IMR-90 (cell line): ENCODE measurements around the gene RMND5B. TPM values are rescaled to one million over a fixed set of nuclear protein-coding genes. Genes with fewer than 3 reads are reported as not detected.

Experiments
- ATAC-seq: fragments of 200-7000 bp; cut with Tn5 transposase; 2 replicates; pipeline ENCODE4 v1.9.1; 2020; ENCODE audit warnings: low read depth, mild to moderate bottlenecking, moderate library complexity
- BruUV-seq: library from RNA; stranded (reverse); fragments of 400-500 nt; replicated peaks from 2 replicates; lab custom pipeline; 2021; lab: Mats Ljungman, UMichigan
- CTCF ChIA-PET: fragments of 300-600 bp; formaldehyde crosslinking; extraction: SDS; loops from one replicate; lab custom pipeline; 2021; ENCODE audit warnings: antibody characterized with exemption; lab: Yijun Ruan, JAX
- POLR2A ChIA-PET: fragments of 300-600 bp; sonication (Branson Sonifier 250); formaldehyde crosslinking; loops from one replicate; lab custom pipeline; 2022; ENCODE audit warnings: antibody characterized with exemption; ENCODE audit not compliant: unreplicated experiment; lab: Charles Lee
- DNase-seq: peaks from one replicate; pipeline ENCODE4 v3.0.0; 2013
- H2AFZ ChIP-seq: replicated peaks from 2 replicates; pipeline ENCODE3; 2013; ENCODE audit warnings: low read length, mild to moderate bottlenecking; ENCODE audit not compliant: poor library complexity
- H2AK5ac ChIP-seq: 2 replicates; pipeline ENCODE4 v1.6.1; 2013; ENCODE audit warnings: low read depth, low read length, inconsistent platforms
- H2AK9ac ChIP-seq: replicated peaks from 2 replicates; pipeline ENCODE3; 2013; ENCODE audit warnings: mild to moderate bottlenecking, low read depth, low read length, moderate library complexity; ENCODE audit not compliant: poor library complexity
- H2BK120ac ChIP-seq: 2 replicates; pipeline ENCODE4 v1.6.1; 2013; ENCODE audit warnings: low read depth, low read length, inconsistent platforms
- H2BK15ac ChIP-seq: 3 replicates; pipeline ENCODE4 v1.6.1; 2013; ENCODE audit warnings: low read depth, low read length, inconsistent platforms
- H2BK20ac ChIP-seq: 2 replicates; pipeline ENCODE4 v1.6.1; 2013; ENCODE audit warnings: low read depth, mild to moderate bottlenecking, inconsistent platforms, low read length, moderate library complexity
- H2BK5ac ChIP-seq: 2 replicates; pipeline ENCODE4 v1.6.1; 2013; ENCODE audit warnings: mild to moderate bottlenecking, low read depth, low read length, inconsistent platforms; ENCODE audit not compliant: poor library complexity, severe bottlenecking
- H3K14ac ChIP-seq: replicated peaks from 2 replicates; pipeline ENCODE4 v1.6.1; 2013; ENCODE audit warnings: low read depth, low read length, inconsistent platforms
- H3K18ac ChIP-seq: 2 replicates; pipeline ENCODE4 v1.6.1; 2013; ENCODE audit warnings: low read depth, low read length, control low read depth
- H3K23ac ChIP-seq: 2 replicates; pipeline ENCODE4 v1.6.1; 2013; ENCODE audit warnings: low read depth, low read length, inconsistent platforms
- H3K27ac ChIP-seq: 2 replicates; pipeline ENCODE4 v1.5.1; 2013; ENCODE audit warnings: mild to moderate bottlenecking, control low read depth, low read length; ENCODE audit not compliant: insufficient read depth
- H3K27me3 ChIP-seq: 2 replicates; pipeline ENCODE4 v1.6.1; 2013; ENCODE audit warnings: low read length; ENCODE audit not compliant: control insufficient read depth, insufficient read depth
- H3K36me3 ChIP-seq: 2 replicates; pipeline ENCODE4 v1.6.1; 2013; ENCODE audit warnings: low read length, mixed read lengths; ENCODE audit not compliant: control insufficient read depth, insufficient read depth
- H3K4ac ChIP-seq: 2 replicates; pipeline ENCODE4 v1.6.1; 2013; ENCODE audit warnings: low read depth, low read length, inconsistent platforms
- H3K4me1 ChIP-seq: 2 replicates; pipeline ENCODE4 v1.6.1; 2013; ENCODE audit warnings: low read length, mixed read lengths; ENCODE audit not compliant: control insufficient read depth, insufficient read depth
- H3K4me2 ChIP-seq: 2 replicates; pipeline ENCODE4 v1.6.1; 2013; ENCODE audit warnings: low read depth, mild to moderate bottlenecking, control low read depth, low read length, moderate library complexity
- H3K4me3 ChIP-seq: 2 replicates; pipeline ENCODE4 v1.5.1; 2013; ENCODE audit warnings: low read depth, mild to moderate bottlenecking, control low read depth, low read length, moderate library complexity; ENCODE audit not compliant: insufficient read depth
- H3K56ac ChIP-seq: 2 replicates; pipeline ENCODE4 v1.6.1; 2013; ENCODE audit warnings: low read length, inconsistent platforms; ENCODE audit not compliant: insufficient read depth; ENCODE audit errors: extremely low read depth
- H3K79me1 ChIP-seq, 2 experiments: 2 replicates each; pipeline ENCODE4 v1.6.1; 2013; ENCODE audit warnings: low read length in 2 of 2, inconsistent platforms in 1 of 2, low read depth in 1 of 2
- H3K9ac ChIP-seq: 2 replicates; pipeline ENCODE4 v1.6.1; 2013; ENCODE audit warnings: low read depth, low read length, control low read depth
- H3K9me1 ChIP-seq: 2 replicates; pipeline ENCODE4 v1.6.1; 2013; ENCODE audit warnings: low read length, inconsistent platforms; ENCODE audit not compliant: insufficient read depth
- H3K9me3 ChIP-seq: 2 replicates; pipeline ENCODE4 v1.6.1; 2013; ENCODE audit warnings: low read length; ENCODE audit not compliant: control insufficient read depth, insufficient read depth
- H4K20me1 ChIP-seq: 2 replicates; pipeline ENCODE4 v1.6.1; 2013; ENCODE audit warnings: low read length, inconsistent platforms; ENCODE audit not compliant: insufficient read depth
- H4K5ac ChIP-seq: 2 replicates; pipeline ENCODE4 v1.6.1; 2013; ENCODE audit warnings: mild to moderate bottlenecking, low read depth, low read length, control low read depth
- H4K8ac ChIP-seq, 2 experiments: 2 replicates each; pipeline ENCODE4 v1.6.1; 2013; ENCODE audit warnings: low read depth in 2 of 2, low read length in 2 of 2, control low read depth in 1 of 2, inconsistent platforms in 1 of 2
- H4K91ac ChIP-seq: 2 replicates; pipeline ENCODE4 v1.6.1; 2013; ENCODE audit warnings: low read depth, low read length, inconsistent platforms; ENCODE audit not compliant: insufficient read depth
- BHLHE40 ChIP-seq: fragments of 150-350 bp; IDR thresholded peaks from 2 replicates; pipeline ENCODE4 v1.6.1; 2016; ENCODE audit warnings: mild to moderate bottlenecking, low read depth, low read length
- CEBPB ChIP-seq: IDR thresholded peaks from 2 replicates; pipeline ENCODE4 v1.6.1; 2012; ENCODE audit warnings: low read depth, low read length, improper control_type of control experiment
- CHD1 ChIP-seq: IDR thresholded peaks from 2 replicates; pipeline ENCODE4 v1.6.1; 2012; ENCODE audit warnings: low read depth, low read length, improper control_type of control experiment
- CTCF ChIP-seq: conservative IDR thresholded peaks from 2 replicates; pipeline ENCODE4 v1.5.1; 2012; ENCODE audit warnings: mild to moderate bottlenecking, low read depth, low read length, improper control_type of control experiment
- ELK1 ChIP-seq: fragments of 150-350 bp; IDR thresholded peaks from 2 replicates; pipeline ENCODE4 v1.6.1; 2016; ENCODE audit warnings: low read depth, mild to moderate bottlenecking, low read length, moderate library complexity, borderline replicate concordance
- FOS ChIP-seq: fragments of 150-350 bp; IDR thresholded peaks from 2 replicates; pipeline ENCODE4 v1.6.1; 2016; ENCODE audit warnings: low read depth, low read length
- MAFK ChIP-seq: IDR thresholded peaks from 2 replicates; pipeline ENCODE4 v1.6.1; 2012; ENCODE audit warnings: low read depth, low read length, improper control_type of control experiment
- MAZ ChIP-seq: IDR thresholded peaks from 2 replicates; pipeline ENCODE4 v1.6.1; 2012; ENCODE audit warnings: low read depth, mild to moderate bottlenecking, low read length, improper control_type of control experiment, moderate library complexity, borderline replicate concordance
- MXI1 ChIP-seq: IDR thresholded peaks from 2 replicates; pipeline ENCODE4 v1.6.1; 2012; ENCODE audit warnings: low read depth, mild to moderate bottlenecking, low read length, moderate library complexity, borderline replicate concordance
- NFE2L2 ChIP-seq: fragments of 150-350 bp; IDR thresholded peaks from 2 replicates; pipeline ENCODE4 v1.6.1; 2016; ENCODE audit warnings: low read depth, mild to moderate bottlenecking, low read length
- POLR2A ChIP-seq: IDR thresholded peaks from 2 replicates; pipeline ENCODE4 v1.6.1; 2012; ENCODE audit warnings: mild to moderate bottlenecking, low read depth, low read length
- RAD21 ChIP-seq: IDR thresholded peaks from 2 replicates; pipeline ENCODE4 v1.6.1; 2012; ENCODE audit warnings: low read length, improper control_type of control experiment
- RCOR1 ChIP-seq: IDR thresholded peaks from 2 replicates; pipeline ENCODE4 v1.6.1; 2012; ENCODE audit warnings: mild to moderate bottlenecking, low read length, improper control_type of control experiment; ENCODE audit not compliant: insufficient replicate concordance
- RFX5 ChIP-seq: IDR thresholded peaks from 2 replicates; pipeline ENCODE4 v1.8.0; 2012; ENCODE audit warnings: low read depth, mild to moderate bottlenecking, low read length, moderate library complexity
- SMC3 ChIP-seq: fragments of 150-350 bp; IDR thresholded peaks from 2 replicates; pipeline ENCODE4 v1.6.1; 2016; ENCODE audit warnings: low read depth, mild to moderate bottlenecking, antibody characterized with exemption, low read length, moderate library complexity
- WGBS, 2 experiments: methylation state at CpG; one replicate each; pipeline versions ENCODE4 v1.1.5 to v1.1.7; 2013; ENCODE audit warnings: missing lambda C conversion rate in 2 of 2; ENCODE audit not compliant: insufficient read length in 1 of 2; ENCODE audit errors: extremely low coverage in 2 of 2; 5-methylcytosine and 5-hydroxymethylcytosine counted together
- dilution Hi-C: fragments of 300-500 bp; cut with HindIII; formaldehyde crosslinking; loops from one replicate; pipeline ENCODE4 v1.14.3; 2018; ENCODE audit warnings: low sequenced_read_pairs; ENCODE audit not compliant: unreplicated experiment
- in situ Hi-C: fragments of 300-500 bp; cut with MboI; formaldehyde crosslinking; loops from 3 replicates; pipeline ENCODE4 v1.14.3; 2019; ENCODE audit warnings: low sequenced_read_pairs, inconsistent platforms, mixed read lengths
- intact Hi-C: fragments of 100-400 bp; cut with micrococcal nuclease; formaldehyde crosslinking; loops from 2 replicates; pipeline ENCODE4 v1.10.0; 2022
- polyA plus RNA-seq, 3 experiments: library from polyadenylated mRNA; depleted of rRNA; stranded (reverse); fragments of >200 nt; gene quantifications; 2 replicates each; pipeline ENCODE4 v1.2.3, GENCODE V29; 2012; ENCODE audit warnings: low replicate concordance in 1 of 3
- total RNA-seq: library from RNA; depleted of rRNA; stranded (reverse); fragments of >200 nt; gene quantifications from 2 replicates; pipeline ENCODE4 v1.2.3, GENCODE V29; 2012
- TF ChIP-seq, protein P1 (sequence below): fragments of 150-350 bp; IDR thresholded peaks from 2 replicates; pipeline ENCODE4 v1.6.1; 2017; ENCODE audit warnings: mild to moderate bottlenecking, antibody characterized with exemption, low read length, low read depth

The RMND5B gene
- total and polyA plus RNA-seq, 2 of the 4 experiments (the other 2 are of a cell fraction) = 14.0 to 19.5 TPM

DNA sequence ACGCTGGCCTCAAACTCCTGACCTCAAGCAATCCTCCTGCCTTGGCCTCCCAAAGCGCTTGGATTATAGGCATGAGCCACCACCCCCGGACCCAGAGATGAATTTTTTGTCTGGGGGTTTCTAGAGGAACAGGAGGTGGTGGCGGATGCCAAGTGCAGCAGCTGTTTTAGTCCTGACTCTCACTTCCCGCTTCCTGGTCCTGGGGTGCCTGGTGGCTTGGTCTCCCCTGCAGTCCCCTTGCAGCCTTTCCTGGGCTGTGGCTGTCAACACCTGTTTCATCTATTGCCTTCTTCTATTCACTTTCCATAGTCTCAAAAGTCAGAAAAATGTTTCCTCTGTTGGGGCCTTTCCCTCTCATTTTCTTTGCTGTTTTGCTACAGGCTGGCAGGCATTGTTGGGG, 29.4 kb downstream of the RMND5B start:
- Histone ChIP-seq H4K91ac (no peak overlapping the region), H2BK120ac (no peak overlapping the region), H4K5ac (no peak overlapping the region), H3K9me1 (no peaks in the 10 kb centered on the region), H3K9me3 (no peaks in the 10 kb centered on the region), H3K36me3 (no peaks in the 10 kb centered on the region), H3K27me3 (peaks cover 22% of the 10 kb centered on the region), H2BK15ac (no peak overlapping the region), H3K23ac (no peak overlapping the region), H3K27ac (no peak overlapping the region), H2AFZ (no peak overlapping the region), H3K4ac (no peak overlapping the region), H3K4me2 (no peak overlapping the region), H3K4me3 (no peak overlapping the region), H3K4me1 (no peaks in the 10 kb centered on the region), H2AK9ac (no peak overlapping the region), H3K14ac (no peak overlapping the region), H2BK5ac (no peak overlapping the region), H3K18ac (no peak overlapping the region), H2BK20ac (no peak overlapping the region), H3K56ac (no peak overlapping the region), H4K20me1 (no peaks in the 10 kb centered on the region), H3K79me1 (no peaks in the 10 kb centered on the region), H2AK5ac (no peak overlapping the region), H4K8ac (no peak overlapping the region), H3K9ac (no peak overlapping the region)
- CTCF ChIA-PET = no interaction called here
- POLR2A ChIA-PET = no interaction called here
- TF ChIP-seq CHD1 = no peak
- TF ChIP-seq MXI1 = no peak
- no peak for TF ChIP-seq CEBPB
- TF ChIP-seq POLR2A = no peak
- no peak for TF ChIP-seq RAD21
- TF ChIP-seq FOS = no peak
- TF ChIP-seq RCOR1 = no peak
- TF ChIP-seq, protein P1, sequence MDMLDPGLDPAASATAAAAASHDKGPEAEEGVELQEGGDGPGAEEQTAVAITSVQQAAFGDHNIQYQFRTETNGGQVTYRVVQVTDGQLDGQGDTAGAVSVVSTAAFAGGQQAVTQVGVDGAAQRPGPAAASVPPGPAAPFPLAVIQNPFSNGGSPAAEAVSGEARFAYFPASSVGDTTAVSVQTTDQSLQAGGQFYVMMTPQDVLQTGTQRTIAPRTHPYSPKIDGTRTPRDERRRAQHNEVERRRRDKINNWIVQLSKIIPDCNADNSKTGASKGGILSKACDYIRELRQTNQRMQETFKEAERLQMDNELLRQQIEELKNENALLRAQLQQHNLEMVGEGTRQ = no peak
- TF ChIP-seq ELK1 = no peak
- TF ChIP-seq NFE2L2 = no peak
- no peak for TF ChIP-seq MAFK
- TF ChIP-seq BHLHE40 = no peak
- no peak for TF ChIP-seq RFX5
- TF ChIP-seq MAZ = no peak
- TF ChIP-seq CTCF = no peak
- no peak for TF ChIP-seq SMC3
- no peak for DNase-seq
- in situ Hi-C loops = loop anchor here (25.0 kb wide), 1 partner anchor 223 kb away; no protein-coding TSS in a partner anchor
- no TSS peak for BruUV-seq
- ATAC-seq = no peak
- intact Hi-C loops = loop anchor here (10.0 kb wide), 1 partner anchor 555 kb away; the partner anchor contains the start of gene B4GALT7
- dilution Hi-C loops = no loop called here
- WGBS, 2 experiments = no CpG with 5 or more reads among the region's 5 CpGs
